Neuron (in vitro differentiated cells): ENCODE results near the gene RMI2.

ENCODE experiments used
- H2AFZ ChIP-seq: one replicate; pipeline ENCODE4 v1.6.1; 2013; ENCODE audit warnings: low read depth, mild to moderate bottlenecking, inconsistent platforms, low read length, moderate library complexity
- H3K27me3 ChIP-seq: one replicate; pipeline ENCODE4 v1.6.1; 2013; ENCODE audit warnings: low read length; ENCODE audit not compliant: insufficient read depth
- H3K36me3 ChIP-seq: one replicate; pipeline ENCODE4 v1.6.1; 2013; ENCODE audit warnings: low read length; ENCODE audit not compliant: insufficient read depth
- H3K4me1 ChIP-seq: one replicate; pipeline ENCODE4 v1.6.1; 2013; ENCODE audit warnings: low read length; ENCODE audit not compliant: insufficient read depth
- H3K4me3 ChIP-seq: 2 replicates; pipeline ENCODE4 v1.5.1; 2013; ENCODE audit warnings: mild to moderate bottlenecking, low read length, moderate library complexity
- H3K9me3 ChIP-seq: one replicate; pipeline ENCODE4 v1.6.1; 2013; ENCODE audit warnings: low read length

Gene RMI2

DNA sequence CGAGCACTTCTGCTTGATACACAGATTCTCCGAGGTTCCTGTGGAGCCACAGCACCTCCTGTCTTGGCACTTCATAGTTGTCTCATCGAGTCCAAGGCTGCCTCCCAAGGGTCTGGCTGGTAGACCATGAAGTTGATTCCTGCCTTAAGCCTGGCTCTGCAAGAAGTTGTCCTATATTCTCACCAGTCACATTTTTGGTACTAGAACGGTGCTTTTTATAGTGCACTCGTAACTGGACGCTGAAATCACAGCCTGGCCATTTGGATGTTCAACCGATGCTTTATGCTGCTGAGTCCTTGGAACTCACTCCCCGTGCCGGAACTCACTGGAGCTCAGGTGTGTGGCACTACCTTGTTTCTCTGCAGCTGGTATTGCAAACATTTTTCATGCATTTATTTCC, 35.6 kb downstream of the RMI2 start:
- H3K4me1 ChIP-seq, result no peaks in the 10 kb centered on the region
- H3K36me3 ChIP-seq, result no peaks in the 10 kb centered on the region
- peaks cover 2% of the 10 kb centered on the region for H3K9me3 ChIP-seq
- no peak overlapping the region for H3K4me3 ChIP-seq
- no peaks in the 10 kb centered on the region for H3K27me3 ChIP-seq
- H2AFZ ChIP-seq, result no peak overlapping the region

DNA sequence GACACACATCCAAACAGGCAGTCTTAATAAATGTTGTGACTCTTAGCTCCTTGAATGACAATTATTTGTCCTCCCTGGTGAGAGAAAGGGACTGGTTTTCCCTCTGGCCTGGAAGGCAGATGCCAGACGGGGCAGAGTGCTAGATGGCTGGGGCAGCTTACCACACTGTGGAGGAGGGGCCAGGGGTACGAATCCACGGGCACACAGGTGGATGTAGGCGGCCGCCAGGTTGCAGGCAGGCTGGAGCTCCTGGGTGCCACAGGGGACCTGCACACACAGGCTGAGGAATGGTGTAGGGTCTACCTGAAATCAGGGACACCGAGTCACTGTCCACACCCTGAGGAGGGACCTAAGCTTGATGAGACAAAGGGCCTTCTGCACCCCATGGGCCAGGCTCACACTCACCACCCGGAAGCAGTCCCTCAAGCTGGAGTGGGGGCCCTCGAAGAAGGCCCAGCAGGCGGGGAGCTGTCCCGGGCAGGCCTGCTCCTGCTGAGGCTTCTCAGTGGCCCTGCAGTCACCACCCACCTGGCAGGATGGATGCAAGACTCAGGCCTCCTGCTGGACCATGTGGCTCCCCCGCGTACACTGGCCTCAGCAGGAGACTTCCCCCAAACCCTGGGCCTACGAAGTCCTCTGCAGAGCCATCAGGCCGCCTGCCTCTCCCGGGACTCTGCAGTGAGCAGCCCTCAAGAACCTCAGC, 38.4 kb downstream of the RMI2 start:
- H2AFZ ChIP-seq, result no peak overlapping the region
- peaks cover 2% of the 10 kb centered on the region for H3K9me3 ChIP-seq
- H3K27me3 ChIP-seq, result no peaks in the 10 kb centered on the region
- no peak overlapping the region for H3K4me3 ChIP-seq
- peaks cover under 1% of the 10 kb centered on the region for H3K4me1 ChIP-seq
- H3K36me3 ChIP-seq, result no peaks in the 10 kb centered on the region

DNA sequence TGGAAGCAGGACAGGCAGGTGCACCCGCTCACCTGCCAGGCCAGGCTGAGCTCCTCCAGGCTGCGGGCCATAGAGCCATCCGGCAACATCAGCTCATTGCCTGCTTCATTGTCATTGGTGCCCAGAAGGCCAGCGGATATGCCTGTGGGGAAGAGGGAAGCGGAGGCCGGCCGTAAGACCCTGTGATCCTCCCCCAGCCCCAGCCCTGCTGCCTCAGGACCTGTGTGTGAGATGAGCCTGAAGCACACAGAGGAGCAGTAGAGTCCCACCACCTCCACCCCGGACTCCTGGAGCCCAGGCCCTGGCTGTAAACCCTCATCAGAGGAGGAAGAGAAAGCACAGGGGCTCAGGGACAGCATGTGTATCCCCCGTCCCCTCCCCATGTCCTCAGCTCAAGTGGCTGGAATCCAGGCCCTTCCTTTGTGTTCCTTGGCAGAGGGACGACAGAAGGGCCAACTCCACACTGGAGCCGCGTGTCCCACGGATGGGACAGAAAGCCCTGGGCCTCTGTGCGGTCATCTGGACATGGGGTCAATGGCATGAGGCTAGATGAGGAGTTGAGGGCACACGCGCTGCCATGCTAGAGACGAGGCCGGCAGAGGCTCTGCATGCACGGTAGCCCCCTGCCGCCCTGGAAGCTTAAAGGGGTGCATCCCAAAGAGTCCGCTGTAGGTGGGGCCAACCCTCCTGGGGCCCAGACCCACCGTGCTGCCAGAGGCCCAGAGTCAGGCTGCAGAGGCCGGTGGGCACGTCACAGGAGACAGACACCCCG, 39.1 kb downstream of the RMI2 start:
- no peak overlapping the region for H2AFZ ChIP-seq

GRCh38 chr16:11384956-11385586, 39.8 kb downstream of the RMI2 start:
- Histone ChIP-seq H3K4me3 (no peak overlapping the region), H2AFZ (no peak overlapping the region), H3K4me1 (peaks cover 6% of the 10 kb centered on the region), H3K27me3 (no peaks in the 10 kb centered on the region), H3K36me3 (no peaks in the 10 kb centered on the region), H3K9me3 (peaks cover 2% of the 10 kb centered on the region)

More for the DNA sequence above, 39.1 kb downstream of the RMI2 start:
- Histone ChIP-seq H3K9me3 (peaks cover 2% of the 10 kb centered on the region), H3K36me3 (no peaks in the 10 kb centered on the region), H3K27me3 (no peaks in the 10 kb centered on the region), H3K4me3 (no peak overlapping the region), H3K4me1 (peaks cover 6% of the 10 kb centered on the region)

DNA sequence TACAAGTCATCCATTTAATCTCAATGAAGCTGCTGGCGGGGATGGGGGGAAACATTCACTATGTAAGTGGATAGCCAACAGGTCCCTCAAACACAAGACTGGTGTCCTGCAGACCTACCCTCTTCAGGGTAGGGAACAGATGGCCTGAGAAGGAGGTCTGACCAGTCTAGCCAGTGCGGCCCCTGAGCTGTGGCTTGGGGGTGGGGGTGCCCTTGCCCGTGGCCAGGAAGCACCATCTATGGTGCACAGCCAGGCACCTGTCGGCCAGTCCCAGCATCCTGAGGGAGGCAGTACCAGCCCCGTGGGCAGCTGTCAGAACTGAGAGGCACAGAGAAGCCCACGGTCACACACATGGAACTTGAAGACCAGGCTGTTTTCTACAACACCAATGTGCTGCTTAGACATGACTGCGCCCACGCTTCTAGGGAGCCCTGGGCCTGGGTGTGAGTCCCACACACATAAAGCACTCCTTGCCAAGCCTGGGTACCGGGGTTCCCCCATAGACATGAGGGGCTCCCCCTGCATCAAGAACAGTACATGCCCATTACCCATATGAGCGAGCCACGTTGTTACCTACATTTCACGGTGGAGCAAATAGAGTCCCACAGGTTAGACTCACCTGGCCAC, 40.9 kb downstream of the RMI2 start:
- Histone ChIP-seq H2AFZ (no peak overlapping the region), H3K4me1 (peaks cover 16% of the 10 kb centered on the region), H3K36me3 (no peaks in the 10 kb centered on the region), H3K4me3 (no peak overlapping the region), H3K27me3 (no peaks in the 10 kb centered on the region), H3K9me3 (peaks cover 2% of the 10 kb centered on the region)

GRCh38 chr16:11386791-11387546, 41.7 kb downstream of the RMI2 start:
- H3K4me1 ChIP-seq, result peaks cover 18% of the 10 kb centered on the region
- no peak overlapping the region for H2AFZ ChIP-seq
- H3K27me3 ChIP-seq, result no peaks in the 10 kb centered on the region
- no peak overlapping the region for H3K4me3 ChIP-seq
- no peaks in the 10 kb centered on the region for H3K36me3 ChIP-seq
- H3K9me3 ChIP-seq, result peaks cover 2% of the 10 kb centered on the region

DNA sequence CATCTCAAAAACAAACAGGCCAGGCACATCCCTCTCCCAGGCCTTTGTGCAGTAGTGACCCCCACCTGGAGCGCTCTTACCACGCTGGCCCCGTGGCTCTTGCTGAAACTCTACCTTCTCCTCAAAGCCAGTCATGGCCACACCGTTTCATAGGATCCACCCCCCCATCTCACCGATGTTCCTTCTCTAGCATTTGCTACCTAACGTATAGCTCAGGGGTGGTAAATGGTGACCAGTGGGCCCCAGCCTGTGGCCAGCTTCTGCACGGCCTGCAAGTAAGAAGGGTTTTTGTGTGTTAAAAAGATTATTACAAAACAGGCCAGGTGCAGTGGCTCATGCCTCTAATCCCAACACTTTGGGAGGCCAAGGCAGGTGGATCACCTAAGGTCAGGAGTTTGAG, 43.8 kb downstream of the RMI2 start:
- peaks cover 18% of the 10 kb centered on the region for H3K4me1 ChIP-seq
- H3K4me3 ChIP-seq, result no peak overlapping the region
- no peaks in the 10 kb centered on the region for H3K27me3 ChIP-seq
- H3K9me3 ChIP-seq, result no peaks in the 10 kb centered on the region
- H3K36me3 ChIP-seq, result no peaks in the 10 kb centered on the region
- no peak overlapping the region for H2AFZ ChIP-seq

DNA sequence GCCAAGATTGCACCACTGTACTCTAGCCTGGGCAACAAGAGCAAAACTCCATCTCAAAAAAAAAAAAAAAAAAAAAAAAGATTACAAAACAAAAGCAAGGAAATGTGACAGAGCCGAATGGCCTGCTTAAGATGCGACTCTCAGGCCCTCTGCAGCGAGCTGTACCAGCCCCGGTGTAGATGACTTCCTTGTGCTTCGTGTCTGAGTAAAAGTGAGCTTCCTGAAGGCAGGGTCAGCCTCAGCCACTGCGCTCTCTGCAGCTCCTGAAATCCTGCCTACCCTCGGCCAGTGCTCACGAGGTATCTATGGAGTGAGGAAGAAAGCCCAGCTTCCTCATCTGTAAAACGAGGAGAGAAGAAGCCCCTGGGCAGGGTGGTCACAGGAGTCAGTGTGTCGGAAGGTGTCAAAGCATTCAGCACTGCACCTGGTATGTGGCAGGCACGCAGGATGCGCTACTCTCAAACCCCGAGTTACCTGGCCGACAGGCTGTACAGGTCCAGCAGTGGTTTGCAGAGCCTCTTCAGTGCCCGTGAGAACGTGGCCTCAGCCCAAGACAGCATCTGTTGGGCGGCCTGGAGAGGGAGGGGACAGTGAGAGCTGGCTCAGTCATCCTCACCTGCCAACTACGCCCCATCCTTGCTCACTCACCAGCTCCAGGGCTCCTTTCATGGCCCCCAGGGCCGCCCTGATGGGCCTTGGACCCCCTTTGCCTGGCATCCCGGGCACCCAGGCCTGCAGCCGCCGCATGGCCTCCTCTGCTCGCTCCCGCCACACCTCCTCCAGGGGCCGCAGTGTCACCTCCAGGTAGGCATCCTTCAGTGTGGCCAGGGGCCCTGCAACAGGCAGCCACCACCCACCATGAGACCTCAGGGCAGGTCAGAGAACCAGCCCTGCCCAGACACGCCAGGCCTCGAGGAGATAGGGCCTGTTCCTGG, 44.6 kb downstream of the RMI2 start:
- Histone ChIP-seq H3K4me1 (peaks cover 18% of the 10 kb centered on the region), H3K9me3 (no peaks in the 10 kb centered on the region)

DNA sequence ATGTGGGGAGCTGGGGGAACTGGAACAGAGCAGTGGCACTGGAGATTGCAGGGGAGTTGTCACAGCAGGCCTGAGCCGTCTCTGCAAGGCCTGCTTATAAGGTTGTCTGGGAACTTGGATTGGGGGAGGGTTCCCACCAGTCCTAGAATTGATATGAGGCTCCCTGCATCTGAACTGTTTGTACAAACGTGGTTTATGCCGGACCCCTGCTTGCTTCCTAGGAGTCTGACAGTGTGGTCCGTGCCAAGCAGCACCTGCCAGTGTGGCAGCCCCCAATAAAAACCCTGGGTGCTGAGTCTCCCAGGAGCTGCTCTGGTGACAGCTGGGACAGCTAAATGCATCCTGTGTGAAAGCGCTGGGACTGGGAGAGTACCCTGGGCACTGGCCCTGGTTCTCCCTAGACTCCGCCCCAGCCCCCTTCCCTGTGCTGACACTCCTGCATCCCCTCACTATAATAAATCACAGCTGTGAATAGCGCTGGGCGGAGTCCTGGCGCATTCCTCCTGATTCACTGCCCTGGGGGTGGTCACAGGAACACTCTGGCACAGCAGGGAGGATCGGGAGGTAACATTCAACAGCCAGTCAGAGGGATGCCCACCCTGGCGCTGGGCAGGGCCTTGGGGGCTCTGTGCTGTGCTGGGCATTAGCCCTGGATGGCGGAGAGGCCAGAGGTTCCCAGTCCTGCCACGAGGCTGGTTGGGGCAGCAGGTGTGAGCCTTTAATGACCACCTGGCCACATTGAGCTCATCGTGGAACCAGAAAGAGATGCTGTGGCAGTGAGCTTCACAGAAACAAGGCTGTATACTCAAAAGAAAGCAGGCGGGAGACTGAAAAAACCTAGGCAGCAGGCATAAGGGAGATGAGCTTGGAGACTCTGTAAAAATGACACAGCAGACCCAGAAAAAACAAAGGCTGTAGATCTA, 45.6 kb downstream of the RMI2 start:
- Histone ChIP-seq H2AFZ (no peak overlapping the region), H3K9me3 (no peaks in the 10 kb centered on the region), H3K36me3 (no peaks in the 10 kb centered on the region), H3K27me3 (no peaks in the 10 kb centered on the region), H3K4me3 (no peak overlapping the region), H3K4me1 (peaks cover 18% of the 10 kb centered on the region)

More for the DNA sequence above, 44.6 kb downstream of the RMI2 start:
- no peaks in the 10 kb centered on the region for H3K27me3 ChIP-seq
- H2AFZ ChIP-seq, result no peak overlapping the region
- H3K4me3 ChIP-seq, result no peak overlapping the region
- no peaks in the 10 kb centered on the region for H3K36me3 ChIP-seq

GRCh38 chr16:11391576-11391975, 46.3 kb downstream of the RMI2 start:
- Histone ChIP-seq H3K4me1 (peaks cover 21% of the 10 kb centered on the region), H3K36me3 (no peaks in the 10 kb centered on the region), H3K9me3 (no peaks in the 10 kb centered on the region), H2AFZ (no peak overlapping the region), H3K4me3 (no peak overlapping the region), H3K27me3 (no peaks in the 10 kb centered on the region)

- H3K9me3 ChIP-seq, result no peaks in the 10 kb centered on the region
- H2AFZ ChIP-seq, result no peak overlapping the region
- no peaks in the 10 kb centered on the region for H3K36me3 ChIP-seq
- peaks cover 23% of the 10 kb centered on the region for H3K4me1 ChIP-seq
- H3K27me3 ChIP-seq, result no peaks in the 10 kb centered on the region
- no peak overlapping the region for H3K4me3 ChIP-seq
Measured at GRCh38 chr16:11392041-11392581, 46.9 kb downstream of the RMI2 start.
